Thyroid gland (tissue), 4 donors: ENCODE results near the gene TOP2B. TPM values are rescaled to one million over a fixed set of nuclear protein-coding genes. Genes with fewer than 3 reads are reported as not detected.

Experiments used
- DNase-seq, 2 donors: peaks; one replicate each; pipeline ENCODE4 v3.0.0-alpha.2; 2019
- H3K27ac ChIP-seq, 3 donors: fragments of 200-600 bp; sonication (generic); 1 replicate in 2 of 3; 2 replicates in 1 of 3; pipeline ENCODE4 v1.5.1; 2016 to 2019; ENCODE audit warnings: mild to moderate bottlenecking in 1 of 3, moderate library complexity in 1 of 3
- H3K27me3 ChIP-seq: fragments of 200-600 bp; sonication (generic); one replicate; pipeline ENCODE4 v1.5.1; 2019
- H3K36me3 ChIP-seq, 2 donors: fragments of 200-600 bp; sonication (generic); one replicate each; pipeline ENCODE4 v1.5.1; 2016 to 2019
- H3K4me1 ChIP-seq, 2 donors: fragments of 200-600 bp; sonication (generic); one replicate each; pipeline ENCODE4 v1.5.1; 2017 to 2019
- H3K4me3 ChIP-seq, 3 donors: fragments of 200-600 bp; sonication (generic); replicated peaks in 1 of 3; 1 replicate in 2 of 3; 2 replicates in 1 of 3; pipeline ENCODE4 v1.5.1; 2016; ENCODE audit warnings: mild to moderate bottlenecking in 1 of 3
- H3K9me3 ChIP-seq: fragments of 200-600 bp; sonication (generic); one replicate; pipeline ENCODE4 v1.5.1; 2017
- POLR2A ChIP-seq, 2 donors: fragments of 450-650 bp; IDR thresholded peaks; one replicate each; pipeline ENCODE4 v1.6.1; 2017; ENCODE audit warnings: antibody characterized with exemption in 2 of 2, mild to moderate bottlenecking in 2 of 2, moderate library complexity in 1 of 2
- WGBS, 2 donors: methylation state at CpG; one replicate each; pipeline ENCODE4 v1.1.5; 2017; 5-methylcytosine and 5-hydroxymethylcytosine counted together
- intact Hi-C: fragments of 100-400 bp; cut with DNase I; formaldehyde crosslinking; loops from one replicate; pipeline ENCODE4 v1.15.1; 2023
- total RNA-seq, 4 donors: library from RNA; depleted of rRNA; stranded (reverse); fragments of >200 nt; gene quantifications; one replicate each; pipeline ENCODE4 v1.2.3, GENCODE V29; 2016
- TF ChIP-seq, protein P1 (sequence below), 6 experiments: fragments of 200-600 bp in 3 of 6; fragments of 450-650 bp in 3 of 6; sonication (generic) in 3 of 6; IDR thresholded peaks; one replicate each; pipeline ENCODE4 v1.5.1; 2016 to 2019; ENCODE audit warnings: antibody characterized with exemption in 6 of 6, mild to moderate bottlenecking in 2 of 6, inconsistent platforms in 1 of 6, moderate library complexity in 1 of 6

The TOP2B gene
- total RNA-seq, 4 donors from 2014 or later = 109 to 180 (median 131) TPM

DNA sequence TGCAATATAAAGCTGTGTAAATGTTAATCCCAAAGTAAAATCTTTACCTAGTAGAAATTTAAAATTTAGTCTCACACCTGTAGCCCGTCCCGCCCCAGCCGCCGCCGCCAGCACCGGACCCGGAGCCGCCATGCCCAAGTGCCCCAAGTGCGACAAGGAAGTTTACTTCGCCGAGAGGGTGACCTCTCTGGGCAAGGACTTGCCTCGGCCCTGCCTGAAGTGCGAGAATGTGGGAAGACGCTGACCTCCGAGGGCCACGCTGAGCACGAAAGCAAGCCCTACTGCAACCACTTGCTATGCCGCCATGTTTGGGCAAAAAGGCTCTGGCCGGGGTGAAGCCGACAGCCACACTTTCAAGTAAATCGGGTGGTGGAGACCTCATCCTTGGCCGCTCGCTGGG, 22.1 kb upstream of the TOP2B start:
- H3K27ac ChIP-seq = no peak overlapping the region
- H3K27me3 ChIP-seq = no peaks in the 10 kb centered on the region
- TF ChIP-seq POLR2A (IDR thresholded peaks at IDR 0.05) = no peak
- TF ChIP-seq, protein P1, sequence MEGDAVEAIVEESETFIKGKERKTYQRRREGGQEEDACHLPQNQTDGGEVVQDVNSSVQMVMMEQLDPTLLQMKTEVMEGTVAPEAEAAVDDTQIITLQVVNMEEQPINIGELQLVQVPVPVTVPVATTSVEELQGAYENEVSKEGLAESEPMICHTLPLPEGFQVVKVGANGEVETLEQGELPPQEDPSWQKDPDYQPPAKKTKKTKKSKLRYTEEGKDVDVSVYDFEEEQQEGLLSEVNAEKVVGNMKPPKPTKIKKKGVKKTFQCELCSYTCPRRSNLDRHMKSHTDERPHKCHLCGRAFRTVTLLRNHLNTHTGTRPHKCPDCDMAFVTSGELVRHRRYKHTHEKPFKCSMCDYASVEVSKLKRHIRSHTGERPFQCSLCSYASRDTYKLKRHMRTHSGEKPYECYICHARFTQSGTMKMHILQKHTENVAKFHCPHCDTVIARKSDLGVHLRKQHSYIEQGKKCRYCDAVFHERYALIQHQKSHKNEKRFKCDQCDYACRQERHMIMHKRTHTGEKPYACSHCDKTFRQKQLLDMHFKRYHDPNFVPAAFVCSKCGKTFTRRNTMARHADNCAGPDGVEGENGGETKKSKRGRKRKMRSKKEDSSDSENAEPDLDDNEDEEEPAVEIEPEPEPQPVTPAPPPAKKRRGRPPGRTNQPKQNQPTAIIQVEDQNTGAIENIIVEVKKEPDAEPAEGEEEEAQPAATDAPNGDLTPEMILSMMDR (IDR thresholded peaks at IDR 0.05) = no peak
- H3K9me3 ChIP-seq = no peaks in the 10 kb centered on the region
- no peaks in the 10 kb centered on the region for H3K36me3 ChIP-seq
- intact Hi-C loops = no loop called here
- no peak for DNase-seq
- no peak overlapping the region for H3K4me3 ChIP-seq
- no peaks in the 10 kb centered on the region for H3K4me1 ChIP-seq
- 93 to 95% methylated on average over 19 to 23 of the region's 23 CpGs for WGBS, 2 donors

DNA sequence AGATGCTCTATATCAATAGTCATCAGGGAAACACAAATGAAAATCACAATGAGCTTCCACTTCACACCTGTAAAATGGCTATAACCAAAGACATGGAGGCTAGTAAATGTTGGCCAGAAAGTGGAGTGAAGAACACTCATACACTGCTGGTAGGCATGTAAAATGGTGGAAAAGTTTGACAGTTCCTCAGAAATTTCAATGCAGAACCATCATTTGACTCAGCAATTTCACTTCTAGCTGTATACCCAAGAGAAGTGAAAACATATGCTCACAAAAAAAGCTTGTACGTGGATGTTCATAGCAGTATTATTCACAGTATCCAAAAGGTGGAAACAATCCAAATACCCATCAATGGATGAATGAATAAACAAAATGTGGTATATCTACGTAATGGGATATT, 19.2 kb upstream of the TOP2B start:
- intact Hi-C loops = no loop called here
- no peaks in the 10 kb centered on the region for H3K4me1 ChIP-seq
- TF ChIP-seq, protein P1 (IDR thresholded peaks at IDR 0.05) = no peak
- no peak for TF ChIP-seq POLR2A (IDR thresholded peaks at IDR 0.05)

DNA sequence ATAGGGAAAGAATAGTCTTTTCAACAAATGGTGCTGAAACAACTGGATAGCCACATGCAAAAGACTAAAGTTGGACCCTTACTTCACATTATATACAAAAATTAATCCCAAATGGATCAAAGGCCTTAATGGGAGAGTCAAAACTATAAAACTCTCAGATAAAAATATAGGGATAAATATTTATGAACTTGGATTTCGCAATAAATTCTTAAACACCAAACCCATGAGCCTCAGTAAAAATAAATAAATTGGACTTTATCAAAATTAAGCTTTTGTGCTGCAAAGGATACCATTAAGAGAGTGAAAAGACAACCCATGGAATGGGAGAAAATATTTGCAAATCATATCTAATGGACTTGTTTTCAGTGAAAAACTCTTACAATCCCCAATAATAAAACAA, 18.7 kb upstream of the TOP2B start:
- no peak overlapping the region for H3K27ac ChIP-seq
- H3K4me3 ChIP-seq = no peak overlapping the region
- TF ChIP-seq, protein P1 (IDR thresholded peaks at IDR 0.05) = no peak
- DNase-seq = no peak
- H3K27me3 ChIP-seq = no peaks in the 10 kb centered on the region
- intact Hi-C loops = no loop called here
- 96 to 98% methylated on average over 1 of the region's 1 CpG for WGBS, 2 donors
- no peaks in the 10 kb centered on the region for H3K4me1 ChIP-seq
- no peaks in the 10 kb centered on the region for H3K9me3 ChIP-seq
- no peaks in the 10 kb centered on the region for H3K36me3 ChIP-seq

More for the DNA sequence above, 19.2 kb upstream of the TOP2B start:
- Histone ChIP-seq H3K27ac (no peak overlapping the region), H3K9me3 (no peaks in the 10 kb centered on the region), H3K27me3 (no peaks in the 10 kb centered on the region), H3K4me3 (no peak overlapping the region), H3K36me3 (no peaks in the 10 kb centered on the region)
- 94 to 97% methylated on average over 2 of the region's 2 CpGs for WGBS, 2 donors
- no peak for DNase-seq

DNA sequence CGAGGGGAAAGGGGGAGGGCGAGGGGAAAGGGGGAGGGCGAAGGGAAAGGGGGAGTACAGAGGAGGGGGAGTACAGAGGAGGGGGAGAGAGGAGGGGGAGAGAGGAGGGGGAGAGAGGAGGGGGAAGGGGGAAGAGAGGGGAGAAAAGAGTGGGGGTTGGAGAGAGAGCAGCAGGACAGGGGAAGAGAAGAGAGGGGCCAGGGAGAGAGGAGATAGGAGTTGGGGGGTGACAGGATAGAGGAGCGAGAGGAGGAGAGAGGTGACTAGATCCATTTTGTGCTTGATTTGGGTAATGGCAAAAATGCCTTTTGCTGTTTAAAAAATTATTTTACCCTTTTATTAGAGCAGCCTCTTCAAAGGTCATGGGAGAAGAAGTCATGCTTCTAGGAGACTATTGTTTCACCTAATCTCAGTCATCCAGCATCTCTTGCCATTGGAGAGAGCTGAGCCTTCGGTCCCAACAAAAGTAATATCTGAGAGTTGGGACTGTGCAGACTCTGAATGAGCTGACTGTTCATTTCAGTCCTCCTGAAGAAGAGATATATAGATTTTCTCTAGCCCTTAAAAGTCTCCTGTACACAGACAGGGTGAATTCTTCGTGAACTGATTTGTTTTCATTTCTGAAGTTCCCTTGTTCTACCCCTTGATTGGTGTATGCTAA, 15.1 kb upstream of the TOP2B start:
- no peak overlapping the region for H3K27ac ChIP-seq
- no peaks in the 10 kb centered on the region for H3K4me1 ChIP-seq
- no peaks in the 10 kb centered on the region for H3K9me3 ChIP-seq
- no peak for TF ChIP-seq POLR2A (IDR thresholded peaks at IDR 0.05)
- TF ChIP-seq, protein P1 (IDR thresholded peaks at IDR 0.05) = no peak
- no peaks in the 10 kb centered on the region for H3K36me3 ChIP-seq
- no peak overlapping the region for H3K4me3 ChIP-seq
- intact Hi-C loops = loop anchor here (10.0 kb wide), 1 partner anchor 115 kb away; the partner anchor contains the start of gene OXSM
- H3K27me3 ChIP-seq = no peaks in the 10 kb centered on the region
- DNase-seq = no peak
- 90 to 91% methylated on average over 4 to 5 of the region's 6 CpGs for WGBS, 2 donors

DNA sequence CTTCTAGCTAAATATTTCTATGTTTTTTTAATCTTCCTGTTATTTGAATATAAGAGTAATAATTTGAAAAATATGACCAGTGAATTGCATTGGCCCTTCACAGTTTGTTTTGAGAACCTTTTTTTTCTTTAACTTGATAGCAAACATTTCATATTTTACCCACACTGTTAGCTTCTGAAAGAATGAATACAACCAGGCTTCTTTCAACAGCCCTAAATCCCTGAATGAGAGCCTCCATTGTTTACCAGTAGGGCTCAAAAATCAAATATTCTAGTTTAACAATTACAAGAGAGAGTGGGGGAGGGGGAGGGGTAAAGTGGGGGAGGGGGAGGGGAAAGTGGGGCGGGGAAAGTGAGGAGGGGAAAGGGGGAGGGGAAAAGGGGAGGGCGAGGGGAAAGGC, 14.5 kb upstream of the TOP2B start:
- Histone ChIP-seq H3K27ac (no peak overlapping the region), H3K4me1 (no peaks in the 10 kb centered on the region), H3K27me3 (no peaks in the 10 kb centered on the region), H3K9me3 (no peaks in the 10 kb centered on the region), H3K36me3 (no peaks in the 10 kb centered on the region), H3K4me3 (no peak overlapping the region)
- DNase-seq = no peak
- no peak for TF ChIP-seq POLR2A (IDR thresholded peaks at IDR 0.05)
- TF ChIP-seq, protein P1 (IDR thresholded peaks at IDR 0.05) = no peak
- WGBS, 2 donors = no CpG with 5 or more reads among the region's 2 CpGs
- intact Hi-C loops = loop anchor here (10.0 kb wide), 1 partner anchor 116 kb away; the partner anchor contains the start of gene OXSM
